IMR-90 (cell line): ENCODE data around the gene PIN1. TPM values are rescaled to one million over a fixed set of nuclear protein-coding genes. Genes with fewer than 3 reads are reported as not detected.

Experiments used
- ATAC-seq: fragments of 200-7000 bp; cut with Tn5 transposase; 2 replicates; pipeline ENCODE4 v1.9.1; 2020; ENCODE audit warnings: low read depth, mild to moderate bottlenecking, moderate library complexity
- BruUV-seq: library from RNA; stranded (reverse); fragments of 400-500 nt; replicated peaks from 2 replicates; lab custom pipeline; 2021; lab: Mats Ljungman, UMichigan
- CTCF ChIA-PET: fragments of 300-600 bp; formaldehyde crosslinking; extraction: SDS; loops from one replicate; lab custom pipeline; 2021; ENCODE audit warnings: antibody characterized with exemption; lab: Yijun Ruan, JAX
- POLR2A ChIA-PET: fragments of 300-600 bp; sonication (Branson Sonifier 250); formaldehyde crosslinking; loops from one replicate; lab custom pipeline; 2022; ENCODE audit warnings: antibody characterized with exemption; ENCODE audit not compliant: unreplicated experiment; lab: Charles Lee
- DNase-seq: peaks from one replicate; pipeline ENCODE4 v3.0.0; 2013
- H2AFZ ChIP-seq: replicated peaks from 2 replicates; pipeline ENCODE3; 2013; ENCODE audit warnings: low read length, mild to moderate bottlenecking; ENCODE audit not compliant: poor library complexity
- H2AK5ac ChIP-seq: 2 replicates; pipeline ENCODE4 v1.6.1; 2013; ENCODE audit warnings: low read depth, low read length, inconsistent platforms
- H2AK9ac ChIP-seq: replicated peaks from 2 replicates; pipeline ENCODE3; 2013; ENCODE audit warnings: mild to moderate bottlenecking, low read depth, low read length, moderate library complexity; ENCODE audit not compliant: poor library complexity
- H2BK120ac ChIP-seq: 2 replicates; pipeline ENCODE4 v1.6.1; 2013; ENCODE audit warnings: low read depth, low read length, inconsistent platforms
- H2BK15ac ChIP-seq: 3 replicates; pipeline ENCODE4 v1.6.1; 2013; ENCODE audit warnings: low read depth, low read length, inconsistent platforms
- H2BK20ac ChIP-seq: 2 replicates; pipeline ENCODE4 v1.6.1; 2013; ENCODE audit warnings: low read depth, mild to moderate bottlenecking, inconsistent platforms, low read length, moderate library complexity
- H2BK5ac ChIP-seq: 2 replicates; pipeline ENCODE4 v1.6.1; 2013; ENCODE audit warnings: mild to moderate bottlenecking, low read depth, low read length, inconsistent platforms; ENCODE audit not compliant: poor library complexity, severe bottlenecking
- H3K14ac ChIP-seq: replicated peaks from 2 replicates; pipeline ENCODE4 v1.6.1; 2013; ENCODE audit warnings: low read depth, low read length, inconsistent platforms
- H3K18ac ChIP-seq: 2 replicates; pipeline ENCODE4 v1.6.1; 2013; ENCODE audit warnings: low read depth, low read length, control low read depth
- H3K23ac ChIP-seq: 2 replicates; pipeline ENCODE4 v1.6.1; 2013; ENCODE audit warnings: low read depth, low read length, inconsistent platforms
- H3K27ac ChIP-seq: 2 replicates; pipeline ENCODE4 v1.5.1; 2013; ENCODE audit warnings: mild to moderate bottlenecking, control low read depth, low read length; ENCODE audit not compliant: insufficient read depth
- H3K27me3 ChIP-seq: 2 replicates; pipeline ENCODE4 v1.6.1; 2013; ENCODE audit warnings: low read length; ENCODE audit not compliant: control insufficient read depth, insufficient read depth
- H3K36me3 ChIP-seq: 2 replicates; pipeline ENCODE4 v1.6.1; 2013; ENCODE audit warnings: low read length, mixed read lengths; ENCODE audit not compliant: control insufficient read depth, insufficient read depth
- H3K4ac ChIP-seq: 2 replicates; pipeline ENCODE4 v1.6.1; 2013; ENCODE audit warnings: low read depth, low read length, inconsistent platforms
- H3K4me1 ChIP-seq: 2 replicates; pipeline ENCODE4 v1.6.1; 2013; ENCODE audit warnings: low read length, mixed read lengths; ENCODE audit not compliant: control insufficient read depth, insufficient read depth
- H3K4me2 ChIP-seq: 2 replicates; pipeline ENCODE4 v1.6.1; 2013; ENCODE audit warnings: low read depth, mild to moderate bottlenecking, control low read depth, low read length, moderate library complexity
- H3K4me3 ChIP-seq: 2 replicates; pipeline ENCODE4 v1.5.1; 2013; ENCODE audit warnings: low read depth, mild to moderate bottlenecking, control low read depth, low read length, moderate library complexity; ENCODE audit not compliant: insufficient read depth
- H3K56ac ChIP-seq: 2 replicates; pipeline ENCODE4 v1.6.1; 2013; ENCODE audit warnings: low read length, inconsistent platforms; ENCODE audit not compliant: insufficient read depth; ENCODE audit errors: extremely low read depth
- H3K79me1 ChIP-seq, 2 experiments: 2 replicates each; pipeline ENCODE4 v1.6.1; 2013; ENCODE audit warnings: low read length in 2 of 2, inconsistent platforms in 1 of 2, low read depth in 1 of 2
- H3K9ac ChIP-seq: 2 replicates; pipeline ENCODE4 v1.6.1; 2013; ENCODE audit warnings: low read depth, low read length, control low read depth
- H3K9me1 ChIP-seq: 2 replicates; pipeline ENCODE4 v1.6.1; 2013; ENCODE audit warnings: low read length, inconsistent platforms; ENCODE audit not compliant: insufficient read depth
- H3K9me3 ChIP-seq: 2 replicates; pipeline ENCODE4 v1.6.1; 2013; ENCODE audit warnings: low read length; ENCODE audit not compliant: control insufficient read depth, insufficient read depth
- H4K20me1 ChIP-seq: 2 replicates; pipeline ENCODE4 v1.6.1; 2013; ENCODE audit warnings: low read length, inconsistent platforms; ENCODE audit not compliant: insufficient read depth
- H4K5ac ChIP-seq: 2 replicates; pipeline ENCODE4 v1.6.1; 2013; ENCODE audit warnings: mild to moderate bottlenecking, low read depth, low read length, control low read depth
- H4K8ac ChIP-seq, 2 experiments: 2 replicates each; pipeline ENCODE4 v1.6.1; 2013; ENCODE audit warnings: low read depth in 2 of 2, low read length in 2 of 2, control low read depth in 1 of 2, inconsistent platforms in 1 of 2
- H4K91ac ChIP-seq: 2 replicates; pipeline ENCODE4 v1.6.1; 2013; ENCODE audit warnings: low read depth, low read length, inconsistent platforms; ENCODE audit not compliant: insufficient read depth
- SMC3 ChIP-seq: fragments of 150-350 bp; IDR thresholded peaks from 2 replicates; pipeline ENCODE4 v1.6.1; 2016; ENCODE audit warnings: low read depth, mild to moderate bottlenecking, antibody characterized with exemption, low read length, moderate library complexity
- WGBS, 2 experiments: methylation state at CpG; one replicate each; pipeline versions ENCODE4 v1.1.5 to v1.1.7; 2013; ENCODE audit warnings: missing lambda C conversion rate in 2 of 2; ENCODE audit not compliant: insufficient read length in 1 of 2; ENCODE audit errors: extremely low coverage in 2 of 2; 5-methylcytosine and 5-hydroxymethylcytosine counted together
- dilution Hi-C: fragments of 300-500 bp; cut with HindIII; formaldehyde crosslinking; loops from one replicate; pipeline ENCODE4 v1.14.3; 2018; ENCODE audit warnings: low sequenced_read_pairs; ENCODE audit not compliant: unreplicated experiment
- in situ Hi-C: fragments of 300-500 bp; cut with MboI; formaldehyde crosslinking; loops from 3 replicates; pipeline ENCODE4 v1.14.3; 2019; ENCODE audit warnings: low sequenced_read_pairs, inconsistent platforms, mixed read lengths
- intact Hi-C: fragments of 100-400 bp; cut with micrococcal nuclease; formaldehyde crosslinking; loops from 2 replicates; pipeline ENCODE4 v1.10.0; 2022
- polyA plus RNA-seq, 3 experiments: library from polyadenylated mRNA; depleted of rRNA; stranded (reverse); fragments of >200 nt; gene quantifications; 2 replicates each; pipeline ENCODE4 v1.2.3, GENCODE V29; 2012; ENCODE audit warnings: low replicate concordance in 1 of 3
- total RNA-seq: library from RNA; depleted of rRNA; stranded (reverse); fragments of >200 nt; gene quantifications from 2 replicates; pipeline ENCODE4 v1.2.3, GENCODE V29; 2012

Gene PIN1
- total and polyA plus RNA-seq, 2 of the 4 experiments (the other 2 are of a cell fraction): 76.0 to 105 TPM

DNA sequence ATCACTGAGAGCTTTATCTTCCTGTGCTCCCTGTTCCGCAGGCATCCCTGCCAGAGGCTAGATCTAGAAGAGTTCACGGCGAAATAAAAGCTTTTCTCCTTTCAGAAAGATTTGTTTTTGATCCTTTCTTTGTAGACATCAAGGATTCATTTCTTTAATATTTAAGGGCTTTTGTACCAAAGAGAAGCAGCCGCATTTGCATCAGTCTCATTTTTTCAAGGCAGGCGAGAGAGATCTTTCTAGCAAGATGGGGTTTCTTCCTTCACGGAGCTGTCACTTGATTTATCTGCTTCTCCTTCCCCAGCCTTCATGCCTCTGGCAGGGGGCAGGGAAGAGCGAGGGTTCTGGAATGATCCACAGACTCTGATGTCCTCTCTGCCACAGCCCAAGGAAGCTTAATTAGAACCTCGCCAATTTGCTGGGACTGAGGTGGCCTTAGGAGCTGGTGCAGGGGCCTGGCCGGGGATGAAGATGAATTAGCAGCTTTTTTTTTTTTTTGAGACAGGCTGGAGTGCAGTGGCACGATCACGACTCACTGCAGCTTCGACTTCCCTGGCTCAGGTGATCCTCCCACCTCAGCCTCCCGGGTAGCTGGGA lies 40.0 kb downstream of the PIN1 start:
- no peak overlapping the region for H2AFZ ChIP-seq
- H2BK15ac ChIP-seq: no peak overlapping the region
- H2AK9ac ChIP-seq: no peak overlapping the region
- WGBS, 2 experiments: no CpG with 5 or more reads among the region's 13 CpGs
- H3K4ac ChIP-seq: no peak overlapping the region
- H3K9me1 ChIP-seq: no peaks in the 10 kb centered on the region
- no peak overlapping the region for H2BK120ac ChIP-seq
- H2BK20ac ChIP-seq: no peak overlapping the region
- peaks cover 5% of the 10 kb centered on the region; the same call in 1 of the 2 replicates for H3K9me3 ChIP-seq
- H4K8ac ChIP-seq: no peak overlapping the region
- H3K36me3 ChIP-seq: no peaks in the 10 kb centered on the region
- H3K27me3 ChIP-seq: no peaks in the 10 kb centered on the region
- no peaks in the 10 kb centered on the region; the same call in 1 of the 2 replicates for H4K20me1 ChIP-seq
- H3K14ac ChIP-seq: no peak overlapping the region
- no peak overlapping the region for H4K5ac ChIP-seq
- in situ Hi-C loops: no loop called here
- H4K91ac ChIP-seq: no peak overlapping the region
- no peak overlapping the region for H2BK5ac ChIP-seq
- no peak overlapping the region for H3K4me2 ChIP-seq
- ATAC-seq (no peak), DNase-seq (no peak)
- no peaks in the 10 kb centered on the region for H3K4me1 ChIP-seq
- no peak overlapping the region for H3K23ac ChIP-seq
- H3K18ac ChIP-seq: no peak overlapping the region
- ChIA-PET POLR2A (no interaction called here), CTCF (no interaction called here)
- no peak overlapping the region for H3K27ac ChIP-seq
- no peak overlapping the region for H3K4me3 ChIP-seq
- H2AK5ac ChIP-seq: no peak overlapping the region
- no peak overlapping the region for H3K9ac ChIP-seq
- no peaks in the 10 kb centered on the region for H3K79me1 ChIP-seq
- no peak overlapping the region for H3K56ac ChIP-seq
- intact Hi-C loops: no loop called here
- dilution Hi-C loops: no loop called here
- no peak for TF ChIP-seq SMC3
- no TSS peak for BruUV-seq
